Activated CD4-positive, alpha-beta T cell treated with anti-CD3 and anti-CD28 coated beads, Interleukin-2, amount 10 ng/mL, durations not matched to agents 7 days and 5 days (primary cell): Measurements from ENCODE around the gene EMILIN3. TPM values are rescaled to one million over a fixed set of nuclear protein-coding genes. Genes with fewer than 3 reads are reported as not detected.

Experiments
- CTCF ChIA-PET: fragments of 350-600 bp; sonication (Branson Sonifier 250); formaldehyde crosslinking; loops from one replicate; lab custom pipeline; 2021; ENCODE audit warnings: antibody characterized with exemption; lab: Charles Lee
- POLR2A ChIA-PET: fragments of 350-600 bp; sonication (Branson Sonifier 250); formaldehyde crosslinking; loops from one replicate; lab custom pipeline; 2021; ENCODE audit warnings: antibody characterized with exemption; lab: Charles Lee
- DNase-seq: peaks from one replicate; pipeline ENCODE4 v3.0.0-alpha.2; 2020
- H3K27ac Mint-ChIP-seq: one replicate; pipeline ENCODE4 v1.8.0; 2021; ENCODE audit warnings: mild to moderate bottlenecking, moderate library complexity, mixed read lengths
- H3K27me3 Mint-ChIP-seq: one replicate; pipeline ENCODE4 v1.8.0; 2021; ENCODE audit warnings: mixed read lengths
- H3K36me3 Mint-ChIP-seq: one replicate; pipeline ENCODE4 v1.8.0; 2021; ENCODE audit warnings: low read depth, mixed read lengths
- H3K4me1 Mint-ChIP-seq: one replicate; pipeline ENCODE4 v1.8.0; 2021; ENCODE audit warnings: mixed read lengths
- H3K4me3 Mint-ChIP-seq: one replicate; pipeline ENCODE4 v1.8.0; 2021; ENCODE audit warnings: mild to moderate bottlenecking, moderate library complexity, mixed read lengths
- H3K9me3 Mint-ChIP-seq: one replicate; pipeline ENCODE4 v1.8.0; 2021; ENCODE audit warnings: mixed read lengths
- total RNA-seq, 2 experiments: library from RNA; stranded (reverse); gene quantifications; one replicate each; pipeline ENCODE4 v1.2.3, GENCODE V29; 2021

The EMILIN3 gene
- total RNA-seq, 2 experiments from 2014 or later, result not detected

DNA sequence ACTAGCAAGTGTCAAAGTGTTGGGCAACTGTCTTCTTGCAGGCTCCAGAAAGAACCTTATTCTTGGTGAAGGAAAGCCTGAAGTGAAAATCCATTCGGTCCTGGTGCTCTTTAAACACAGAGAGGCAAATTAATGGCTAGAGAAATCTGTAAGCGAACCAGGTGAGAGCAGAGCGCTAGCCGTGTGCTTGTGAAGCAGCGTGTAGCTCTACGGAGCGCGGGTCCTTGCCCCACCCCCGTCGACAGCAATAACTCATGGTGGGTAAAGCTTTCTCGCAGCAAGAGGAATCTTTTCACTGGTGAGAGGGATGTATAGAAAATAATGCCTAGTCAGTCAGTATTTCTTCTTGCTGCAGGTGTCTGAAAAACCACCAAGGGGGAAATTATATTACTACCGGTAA, 37.0 kb upstream of the EMILIN3 start:
- Mint-ChIP-seq H3K4me3 (no peak overlapping the region), H3K27ac (no peak overlapping the region), H3K9me3 (no peaks in the 10 kb centered on the region), H3K27me3 (no peaks in the 10 kb centered on the region), H3K4me1 (peaks cover 17% of the 10 kb centered on the region), H3K36me3 (peaks cover 28% of the 10 kb centered on the region)
- CTCF ChIA-PET, result no interaction called here
- POLR2A ChIA-PET, result no interaction called here
- no peak for DNase-seq

DNA sequence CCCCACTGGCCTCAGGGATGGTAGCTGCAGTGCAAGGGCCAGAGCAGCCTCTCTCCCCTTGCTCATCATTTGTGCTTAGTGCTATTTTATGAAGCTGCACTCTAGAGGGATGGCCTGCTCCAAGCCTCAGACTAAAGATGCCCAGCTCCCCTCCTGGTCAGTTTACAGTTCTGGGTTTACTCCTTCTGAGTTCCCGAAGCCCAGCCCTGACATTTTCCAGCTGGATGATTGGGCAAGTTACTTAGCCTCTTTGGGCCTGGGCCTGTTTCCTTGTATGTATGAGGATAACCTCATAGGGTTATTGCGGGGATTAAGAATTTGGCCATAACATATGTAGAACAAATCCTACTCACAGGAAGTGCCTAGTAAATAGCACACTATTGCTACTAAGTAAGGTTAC, 31.8 kb upstream of the EMILIN3 start:
- no peak overlapping the region for H3K27ac Mint-ChIP-seq
- CTCF ChIA-PET, result interaction anchor here (1.6 kb wide), 1 partner anchor 13 kb away, joined by 6 read pairs; no protein-coding TSS in a partner anchor

DNA sequence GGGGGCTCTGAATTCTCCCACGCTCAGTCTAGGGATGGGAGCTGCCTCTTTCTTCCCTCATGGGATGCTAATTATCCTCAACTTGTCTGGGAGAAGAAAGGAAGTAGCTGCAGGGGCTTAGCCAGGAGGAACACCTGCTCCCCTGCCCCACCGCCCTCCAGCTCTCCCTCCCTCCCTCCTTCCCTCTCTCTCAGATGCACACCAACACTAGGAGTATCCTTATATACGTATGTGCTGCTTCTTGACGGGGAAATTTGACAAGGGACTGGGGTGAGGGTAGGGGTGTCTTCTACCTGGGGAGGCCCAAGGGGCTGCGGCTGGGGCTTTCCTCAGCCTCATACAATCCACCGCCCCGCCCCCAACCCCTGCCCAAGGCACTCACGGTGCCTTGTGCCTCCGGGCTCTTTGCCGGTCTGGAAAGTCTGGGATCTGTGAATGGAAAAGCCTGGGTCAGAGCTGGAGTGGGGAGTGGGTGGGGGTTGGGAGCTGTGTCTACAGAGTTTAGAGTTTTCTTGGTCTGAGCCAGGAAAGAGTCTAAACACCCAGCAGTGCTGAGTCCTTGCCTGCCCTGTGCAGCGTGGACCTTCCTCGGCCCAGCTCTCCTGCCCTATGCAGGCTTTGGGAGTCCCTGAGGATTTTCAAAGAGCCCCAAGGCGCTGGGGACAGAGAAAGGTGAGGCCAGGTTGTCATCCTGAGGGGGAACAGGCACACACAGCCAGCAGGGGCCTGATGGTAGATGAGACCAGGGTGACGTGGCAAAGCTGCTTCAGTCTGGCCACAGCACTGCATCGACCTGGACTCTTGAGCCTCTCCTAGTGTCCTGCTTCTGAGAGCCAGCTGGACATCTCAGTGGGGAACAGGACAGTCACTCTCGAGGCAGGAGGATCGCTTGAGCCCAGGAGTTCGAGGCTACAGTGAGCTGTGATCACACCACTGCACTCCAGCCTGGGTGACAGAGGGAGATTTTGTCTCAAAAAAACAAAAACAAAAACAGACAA, 29.3 kb upstream of the EMILIN3 start:
- no peak overlapping the region for H3K4me3 Mint-ChIP-seq
- DNase-seq, result no peak
- no peaks in the 10 kb centered on the region for H3K9me3 Mint-ChIP-seq
- POLR2A ChIA-PET, result no interaction called here
- no peaks in the 10 kb centered on the region for H3K4me1 Mint-ChIP-seq
- no peak overlapping the region for H3K27ac Mint-ChIP-seq
- no peaks in the 10 kb centered on the region for H3K27me3 Mint-ChIP-seq
- no peaks in the 10 kb centered on the region for H3K36me3 Mint-ChIP-seq
- CTCF ChIA-PET, result interaction anchor here (0.8 kb wide), 1 partner anchor 15 kb away, joined by 3 read pairs; no protein-coding TSS in a partner anchor

More for the DNA sequence above, 31.8 kb upstream of the EMILIN3 start:
- Mint-ChIP-seq H3K36me3 (peaks cover 9% of the 10 kb centered on the region), H3K9me3 (no peaks in the 10 kb centered on the region), H3K27me3 (no peaks in the 10 kb centered on the region), H3K4me3 (no peak overlapping the region), H3K4me1 (no peaks in the 10 kb centered on the region)
- no peak for DNase-seq
- POLR2A ChIA-PET, result no interaction called here

DNA sequence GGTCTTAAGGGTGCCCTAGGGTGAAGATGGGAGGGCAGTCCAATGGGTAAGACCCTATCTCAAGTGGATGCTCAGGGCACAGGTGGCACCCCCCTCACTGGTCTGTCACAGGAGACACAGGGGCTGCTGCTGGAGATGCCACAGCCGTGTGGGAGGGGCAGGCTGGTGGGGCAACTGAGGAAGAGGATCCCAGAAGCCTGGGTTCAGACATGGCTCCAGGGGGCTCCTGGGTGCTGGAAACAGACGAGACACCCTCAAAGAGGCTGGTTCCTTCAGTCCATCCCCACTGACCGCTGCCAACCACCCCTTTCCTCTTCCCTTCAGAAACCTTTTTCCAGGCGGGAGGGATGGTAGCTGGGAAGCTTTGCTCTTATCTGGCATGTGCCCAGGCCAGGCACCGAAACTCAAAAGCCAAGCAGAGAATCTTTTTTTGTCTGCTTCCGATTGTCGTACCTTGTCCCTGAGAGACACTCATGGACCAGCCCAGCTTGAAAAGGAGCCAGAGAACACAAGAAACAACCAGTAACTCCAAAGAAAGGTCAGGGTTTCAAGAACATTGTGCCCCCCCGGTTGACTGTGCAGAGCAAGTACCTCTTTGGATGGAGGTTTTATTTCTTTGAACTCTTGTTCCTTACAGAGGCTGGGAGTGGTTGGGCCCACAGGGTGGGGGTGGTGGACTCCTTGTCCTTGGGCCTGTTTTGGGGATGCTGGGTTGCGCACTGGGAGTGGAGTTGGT, 28.5 kb upstream of the EMILIN3 start:
- Mint-ChIP-seq H3K9me3 (no peaks in the 10 kb centered on the region), H3K36me3 (no peaks in the 10 kb centered on the region), H3K4me1 (no peaks in the 10 kb centered on the region), H3K27ac (no peak overlapping the region), H3K27me3 (peaks cover 3% of the 10 kb centered on the region), H3K4me3 (no peak overlapping the region)
- CTCF ChIA-PET, result no interaction called here
- POLR2A ChIA-PET, result no interaction called here
- no peak for DNase-seq

DNA sequence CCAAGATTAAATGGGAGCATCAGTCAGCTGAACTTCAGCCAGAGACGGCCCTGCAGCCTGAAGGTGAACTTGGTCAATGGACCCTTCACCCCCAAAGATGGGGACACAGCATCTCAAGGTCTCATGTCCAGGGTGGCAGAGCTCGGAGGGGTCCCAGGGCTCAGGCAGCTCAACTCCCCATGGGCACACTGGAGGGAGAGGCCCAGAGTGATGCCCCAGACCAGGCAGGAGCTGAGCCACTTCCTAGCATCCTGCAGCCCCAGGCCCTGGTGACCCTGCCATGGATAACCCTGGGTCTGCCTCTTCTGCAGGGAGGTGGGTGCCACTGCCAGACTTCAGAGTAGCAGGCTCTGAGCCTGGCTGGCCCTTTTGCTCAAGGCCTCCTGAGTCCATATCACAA, 27.5 kb upstream of the EMILIN3 start:
- no peak for DNase-seq
- Mint-ChIP-seq H3K9me3 (no peaks in the 10 kb centered on the region), H3K4me1 (no peaks in the 10 kb centered on the region), H3K36me3 (no peaks in the 10 kb centered on the region), H3K4me3 (no peak overlapping the region), H3K27ac (no peak overlapping the region), H3K27me3 (peaks cover 3% of the 10 kb centered on the region)
- POLR2A ChIA-PET, result no interaction called here
- CTCF ChIA-PET, result no interaction called here

DNA sequence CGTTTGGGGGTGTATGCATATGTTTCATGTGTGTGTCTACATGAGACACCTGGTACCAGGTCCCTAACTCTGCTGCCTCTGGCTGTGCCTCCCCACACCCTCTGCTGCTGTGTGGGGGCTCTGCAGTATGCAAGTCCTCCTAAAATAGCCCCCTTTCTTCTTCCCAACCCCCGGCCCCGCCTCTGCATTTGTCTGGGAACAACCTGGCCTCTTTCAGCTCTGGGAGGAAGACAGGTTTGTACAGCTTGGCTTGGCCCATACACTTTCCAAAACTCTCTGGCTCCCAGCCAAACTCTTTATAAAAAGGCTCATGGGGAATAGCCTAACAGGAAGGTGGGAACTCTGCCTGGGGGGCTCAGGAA, 27.1 kb upstream of the EMILIN3 start:
- H3K27ac Mint-ChIP-seq, result no peak overlapping the region
- POLR2A ChIA-PET, result no interaction called here

DNA sequence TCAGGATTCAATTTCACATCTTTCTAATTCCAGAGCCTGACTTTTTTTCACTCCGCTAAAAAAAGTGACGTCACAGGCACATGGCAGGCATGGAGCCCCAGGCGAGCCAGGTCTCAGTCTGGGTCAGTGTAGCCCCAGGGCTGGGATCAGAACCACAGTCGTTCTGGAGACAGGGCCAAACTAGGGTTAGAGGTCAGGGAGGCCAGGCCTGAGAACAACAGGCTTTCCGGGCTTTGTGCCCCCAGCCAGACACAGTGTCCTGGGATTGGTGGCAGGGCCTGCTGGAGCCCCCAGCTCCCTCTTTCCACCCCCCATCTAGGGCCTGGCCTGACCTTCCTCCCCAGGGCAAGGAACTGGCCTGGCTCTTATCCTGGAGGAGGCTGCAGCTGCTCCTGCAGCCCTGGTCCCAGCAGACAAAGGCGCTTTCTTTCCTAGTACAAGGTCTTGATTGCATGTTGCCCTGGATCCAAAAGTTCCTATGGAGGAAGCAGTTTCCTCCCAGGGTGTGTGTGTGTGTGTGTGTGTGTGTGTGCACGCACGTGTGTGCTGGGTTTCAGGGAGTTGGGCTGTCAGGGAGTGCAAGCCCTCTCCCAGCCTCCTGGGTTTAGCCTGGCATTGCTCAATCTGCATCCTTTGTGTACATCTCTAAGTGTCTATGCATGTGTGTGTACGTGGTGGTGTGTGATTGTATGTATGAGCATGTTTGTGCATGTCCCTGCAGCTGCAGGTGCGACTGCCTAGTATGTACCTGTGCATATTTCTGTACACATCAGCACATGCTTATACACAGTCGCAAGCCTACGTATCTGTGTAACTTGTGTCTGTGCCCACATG, 26.5 kb upstream of the EMILIN3 start:
- Mint-ChIP-seq H3K9me3 (no peaks in the 10 kb centered on the region), H3K27ac (no peak overlapping the region), H3K4me1 (no peaks in the 10 kb centered on the region), H3K4me3 (no peak overlapping the region), H3K36me3 (no peaks in the 10 kb centered on the region), H3K27me3 (peaks cover 4% of the 10 kb centered on the region)
- CTCF ChIA-PET, result no interaction called here
- POLR2A ChIA-PET, result no interaction called here
- DNase-seq, result no peak

More for the DNA sequence above, 27.1 kb upstream of the EMILIN3 start:
- no peaks in the 10 kb centered on the region for H3K4me1 Mint-ChIP-seq
- H3K9me3 Mint-ChIP-seq, result no peaks in the 10 kb centered on the region
- H3K27me3 Mint-ChIP-seq, result peaks cover 3% of the 10 kb centered on the region
- no peak for DNase-seq
- no peaks in the 10 kb centered on the region for H3K36me3 Mint-ChIP-seq
- CTCF ChIA-PET, result no interaction called here
- H3K4me3 Mint-ChIP-seq, result no peak overlapping the region

DNA sequence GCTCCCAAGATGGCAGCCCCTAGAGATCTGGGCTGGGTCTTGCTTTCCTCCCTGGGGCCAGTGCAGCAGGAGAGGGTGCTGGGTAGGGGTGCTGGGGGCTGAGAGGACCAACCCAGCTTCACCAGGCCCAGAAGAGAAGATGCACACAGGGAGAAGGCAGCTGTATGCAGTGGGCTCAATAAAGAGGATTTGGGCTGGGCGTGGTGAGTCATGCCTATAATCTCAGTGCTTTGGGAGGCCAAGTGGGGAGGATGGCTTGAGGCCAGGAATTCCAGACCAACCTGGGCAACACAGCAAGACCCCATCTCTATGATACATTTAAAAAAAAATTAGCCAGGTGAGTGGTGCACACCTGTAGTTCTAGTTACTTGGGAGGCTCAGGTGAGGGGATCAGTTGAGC, 25.7 kb upstream of the EMILIN3 start:
- DNase-seq, result no peak
- no peak overlapping the region for H3K27ac Mint-ChIP-seq
- CTCF ChIA-PET, result no interaction called here
- H3K36me3 Mint-ChIP-seq, result no peaks in the 10 kb centered on the region
- H3K4me1 Mint-ChIP-seq, result no peaks in the 10 kb centered on the region
- no peaks in the 10 kb centered on the region for H3K9me3 Mint-ChIP-seq
- no peak overlapping the region for H3K4me3 Mint-ChIP-seq
- H3K27me3 Mint-ChIP-seq, result peaks cover 4% of the 10 kb centered on the region
- POLR2A ChIA-PET, result no interaction called here

DNA sequence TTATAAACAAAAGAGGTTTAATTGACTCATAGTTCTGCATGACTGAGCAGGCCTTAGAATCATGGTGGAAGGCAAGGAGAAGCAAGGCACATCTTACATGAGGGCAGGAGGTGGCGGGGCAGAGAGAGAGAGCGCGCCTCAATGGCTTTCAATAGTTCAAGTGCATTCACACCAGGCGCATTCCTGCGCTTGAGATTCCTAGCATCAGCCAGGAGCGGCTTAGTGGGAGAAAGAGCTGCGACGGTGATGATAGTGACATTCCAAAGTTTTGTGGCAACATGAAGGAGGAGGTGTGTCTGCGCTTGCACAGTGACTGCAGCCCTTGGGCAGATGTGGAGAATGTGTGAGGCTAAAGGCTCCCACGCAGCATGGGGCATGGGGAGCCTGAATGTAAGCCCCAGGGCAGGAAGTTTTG, 25.0 kb upstream of the EMILIN3 start:
- Mint-ChIP-seq H3K4me3 (no peak overlapping the region), H3K36me3 (no peaks in the 10 kb centered on the region), H3K27ac (no peak overlapping the region), H3K9me3 (no peaks in the 10 kb centered on the region), H3K27me3 (peaks cover 4% of the 10 kb centered on the region), H3K4me1 (no peaks in the 10 kb centered on the region)
- ChIA-PET CTCF (no interaction called here), POLR2A (no interaction called here)
- DNase-seq, result no peak

DNA sequence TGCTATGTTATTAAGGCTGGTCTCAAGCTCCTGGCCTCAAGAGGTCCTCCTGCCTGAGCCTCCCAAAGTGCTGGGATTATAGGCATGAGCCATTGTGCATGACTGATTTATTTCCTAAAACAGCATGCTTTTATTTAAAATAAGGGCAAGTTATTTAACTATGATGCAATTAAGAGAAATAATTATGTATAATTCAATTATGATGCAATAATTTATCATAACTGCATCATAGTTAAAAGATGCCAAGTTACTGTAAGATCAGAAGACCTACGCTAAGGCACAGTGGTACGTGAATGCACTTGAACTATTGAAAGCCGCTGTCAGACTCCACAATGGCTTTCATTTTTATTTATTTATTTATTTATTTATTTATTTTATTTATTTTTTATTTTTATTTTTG, 24.3 kb upstream of the EMILIN3 start:
- ChIA-PET POLR2A (no interaction called here), CTCF (no interaction called here)
- no peak for DNase-seq
- Mint-ChIP-seq H3K27me3 (peaks cover 4% of the 10 kb centered on the region), H3K4me1 (no peaks in the 10 kb centered on the region), H3K9me3 (no peaks in the 10 kb centered on the region), H3K4me3 (no peak overlapping the region), H3K27ac (no peak overlapping the region), H3K36me3 (no peaks in the 10 kb centered on the region)

DNA sequence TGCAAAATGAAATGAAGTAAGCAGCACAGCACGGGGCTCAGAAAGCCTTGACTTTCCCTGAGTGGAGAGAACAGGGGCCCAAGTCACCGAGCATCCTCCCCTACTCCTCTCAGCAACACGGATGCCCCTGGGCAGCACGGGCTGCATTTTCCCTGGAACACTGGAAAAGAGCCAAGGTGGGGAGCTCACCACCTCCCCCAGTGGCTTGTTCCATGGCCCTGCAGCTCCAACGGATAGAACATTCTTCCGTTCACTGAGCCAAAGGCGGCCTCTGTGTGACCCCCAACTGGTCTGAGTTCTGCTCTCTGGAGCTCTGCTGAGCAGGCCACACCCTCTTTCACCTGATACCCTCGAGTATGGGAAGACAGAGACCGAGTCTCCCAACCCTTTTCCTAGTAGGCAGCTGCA, 20.8 kb upstream of the EMILIN3 start:
- no peak for DNase-seq
- POLR2A ChIA-PET, result no interaction called here
- no peak overlapping the region for H3K27ac Mint-ChIP-seq
- no peaks in the 10 kb centered on the region for H3K4me1 Mint-ChIP-seq
- CTCF ChIA-PET, result no interaction called here
- no peaks in the 10 kb centered on the region for H3K36me3 Mint-ChIP-seq
- peaks cover 4% of the 10 kb centered on the region for H3K27me3 Mint-ChIP-seq
- H3K4me3 Mint-ChIP-seq, result no peak overlapping the region
- H3K9me3 Mint-ChIP-seq, result no peaks in the 10 kb centered on the region

DNA sequence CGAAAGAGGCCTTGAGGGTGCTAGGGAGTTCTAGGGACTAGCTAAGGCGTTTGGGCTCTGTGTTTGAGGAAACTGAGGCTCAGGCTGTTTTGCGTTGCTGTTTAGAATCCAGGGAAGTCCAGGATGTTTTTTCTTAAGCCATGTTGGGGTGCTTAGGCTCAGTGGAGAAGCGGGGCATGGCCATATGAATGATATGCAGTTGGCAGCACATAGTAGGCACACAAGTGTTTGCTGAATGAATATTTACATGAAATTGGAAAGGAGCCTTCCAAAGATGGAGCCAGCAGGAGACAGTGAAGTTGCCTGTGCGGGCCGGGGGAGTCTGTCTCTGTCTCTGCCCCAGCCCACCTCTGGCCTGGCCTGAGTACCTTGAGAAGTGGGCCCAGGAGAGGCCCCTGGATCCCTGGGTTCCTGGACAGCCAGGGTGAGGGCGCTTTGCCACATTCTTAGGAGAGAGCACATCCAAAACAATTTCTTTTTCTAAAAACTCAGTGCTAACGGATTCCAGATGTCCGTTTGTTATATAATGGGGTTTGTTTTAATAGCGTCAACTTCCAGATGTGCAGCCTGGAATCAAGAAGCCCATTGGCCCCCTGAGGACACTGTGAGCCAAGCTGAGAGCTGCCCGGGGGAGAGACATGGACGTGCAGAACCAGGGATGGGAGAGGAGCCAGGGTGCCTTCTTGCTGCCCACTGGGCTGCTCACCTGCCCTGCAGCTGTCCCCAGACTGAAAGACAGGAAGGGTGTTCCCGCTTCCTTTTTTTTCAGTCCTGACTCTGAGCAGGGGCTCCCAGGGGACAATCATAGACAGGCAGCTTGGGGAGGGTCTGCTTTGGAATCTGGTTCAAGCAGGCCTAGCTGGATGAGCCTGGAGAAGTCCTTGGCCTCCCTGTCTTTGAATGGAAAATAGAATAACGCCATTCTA, 20.1 kb upstream of the EMILIN3 start:
- no peak for DNase-seq
- Mint-ChIP-seq H3K4me1 (no peaks in the 10 kb centered on the region), H3K36me3 (no peaks in the 10 kb centered on the region), H3K27me3 (peaks cover 4% of the 10 kb centered on the region), H3K4me3 (no peak overlapping the region), H3K27ac (no peak overlapping the region), H3K9me3 (no peaks in the 10 kb centered on the region)
- ChIA-PET CTCF (no interaction called here), POLR2A (no interaction called here)
